NCI-H1092 (cell line): ENCODE measurements around the gene GNAI3.

Experiments
- DNase-seq: peaks from one replicate; lab custom pipeline; 2025; lab: John Stamatoyannopoulos, UW

The GNAI3 gene

GRCh38 chr1:109527098-109527811 lies 21.2 kb upstream of the GNAI3 start:
- no peak for DNase-seq

GRCh38 chr1:109527846-109528695 lies 20.3 kb upstream of the GNAI3 start:
- no peak for DNase-seq

GRCh38 chr1:109528712-109529111 lies 19.7 kb upstream of the GNAI3 start:
- DNase-seq = no peak

GRCh38 chr1:109529881-109530456 lies 18.4 kb upstream of the GNAI3 start:
- peak; percentile 61 for DNase-seq

- DNase-seq = peak; percentile 88
Observed at GRCh38 chr1:109530457-109531087, 17.8 kb upstream of the GNAI3 start.

GRCh38 chr1:109531380-109531779 lies 17.0 kb upstream of the GNAI3 start:
- DNase-seq = no peak

GRCh38 chr1:109531826-109532364 lies 16.5 kb upstream of the GNAI3 start:
- DNase-seq = no peak

- DNase-seq = peak; percentile 74
Observed at GRCh38 chr1:109532365-109533136, 15.9 kb upstream of the GNAI3 start.

GRCh38 chr1:109534307-109534858 lies 14.0 kb upstream of the GNAI3 start:
- no peak for DNase-seq

GRCh38 chr1:109535481-109535880 lies 12.9 kb upstream of the GNAI3 start:
- DNase-seq = no peak

GRCh38 chr1:109535971-109536491 lies 12.4 kb upstream of the GNAI3 start:
- DNase-seq = peak; percentile 88

GRCh38 chr1:109537450-109538178 lies 10.8 kb upstream of the GNAI3 start:
- DNase-seq = no peak

GRCh38 chr1:109538827-109539555 lies 9.4 kb upstream of the GNAI3 start:
- no peak for DNase-seq

- DNase-seq = no peak
Observed at GRCh38 chr1:109539676-109540075, 8.7 kb upstream of the GNAI3 start, which contains the start of gene GPR61. TSS of gene GPR61 (plus strand) at chr1:109539872. CDS start at chr1:109543023, 3,151 bp downstream.

- no peak for DNase-seq
Observed at GRCh38 chr1:109541102-109541501, 7.3 kb upstream of the GNAI3 start.

- DNase-seq = no peak
Observed at GRCh38 chr1:109542657-109543056, 5.8 kb upstream of the GNAI3 start.

- no peak for DNase-seq
Observed at GRCh38 chr1:109543283-109543987, 5.0 kb upstream of the GNAI3 start.

- no peak for DNase-seq
Observed at GRCh38 chr1:109543988-109544735, 4.3 kb upstream of the GNAI3 start.
